DLD1 (cell line): ENCODE results near the gene EHMT1.
"Not testable (repeated sequence)": the region's sequence is repeated elsewhere in the genome, so short reads cannot be mapped to it uniquely, and the experiment has no call there.

Experiments
- in situ Hi-C: cut with HindIII; loops from 2 replicates; pipeline ENCODE4 v1.10.0; 2017; ENCODE audit warnings: low sequenced_read_pairs

EHMT1 gene

GRCh38 chr9:137590123-137590468, 28.7 kb upstream of the EHMT1 start:
- in situ Hi-C loops, result no loop called here

GRCh38 chr9:137590469-137591383, 28.1 kb upstream of the EHMT1 start, which contains the start of gene ZMYND19:
Gene ZMYND19 (minus strand): TSS chr9:137590512. CDS start chr9:137590263, 249 bp downstream.
- in situ Hi-C loops, result no loop called here

- in situ Hi-C loops, result no loop called here
Measured at GRCh38 chr9:137592767-137593166, 26.0 kb upstream of the EHMT1 start.

GRCh38 chr9:137593176-137593575, 25.6 kb upstream of the EHMT1 start:
- in situ Hi-C loops, result no loop called here

GRCh38 chr9:137596577-137596976, 22.2 kb upstream of the EHMT1 start:
- in situ Hi-C loops, result not testable (repeated sequence)

- in situ Hi-C loops, result no loop called here
Measured at GRCh38 chr9:137598943-137599342, 19.9 kb upstream of the EHMT1 start.

GRCh38 chr9:137602661-137603060, 16.1 kb upstream of the EHMT1 start:
- in situ Hi-C loops, result no loop called here

GRCh38 chr9:137603879-137604278, 14.9 kb upstream of the EHMT1 start:
- in situ Hi-C loops, result no loop called here

GRCh38 chr9:137604345-137605086, 14.3 kb upstream of the EHMT1 start:
- in situ Hi-C loops, result no loop called here

- in situ Hi-C loops, result no loop called here
Measured at GRCh38 chr9:137605121-137606004, 13.4 kb upstream of the EHMT1 start, which contains the start of gene ARRDC1. Gene ARRDC1 (plus strand): TSS chr9:137605686. CDS start chr9:137605718, 32 bp downstream.

GRCh38 chr9:137606005-137606621, 12.7 kb upstream of the EHMT1 start:
- in situ Hi-C loops, result no loop called here

- in situ Hi-C loops, result no loop called here
Measured at GRCh38 chr9:137606734-137607138, 12.1 kb upstream of the EHMT1 start.

GRCh38 chr9:137607141-137607857, 11.5 kb upstream of the EHMT1 start:
- in situ Hi-C loops, result no loop called here

GRCh38 chr9:137610944-137611343, 7.9 kb upstream of the EHMT1 start:
- in situ Hi-C loops, result no loop called here

- in situ Hi-C loops, result no loop called here
Measured at GRCh38 chr9:137611623-137612609, 6.9 kb upstream of the EHMT1 start.

GRCh38 chr9:137612741-137613142, 6.1 kb upstream of the EHMT1 start:
- in situ Hi-C loops, result no loop called here

- in situ Hi-C loops, result no loop called here
Measured at GRCh38 chr9:137613259-137613658, 5.5 kb upstream of the EHMT1 start.

GRCh38 chr9:137613738-137614523, 4.9 kb upstream of the EHMT1 start:
- in situ Hi-C loops, result no loop called here
